ENCODE measurements around the gene EMILIN3. TPM values are rescaled to one million over a fixed set of nuclear protein-coding genes. Genes with fewer than 3 reads are reported as not detected.

EMILIN3 gene
- polyA plus RNA-seq, 1 of the 3 experiments (the other 2 are of a cell fraction) = 0.02 TPM

DNA sequence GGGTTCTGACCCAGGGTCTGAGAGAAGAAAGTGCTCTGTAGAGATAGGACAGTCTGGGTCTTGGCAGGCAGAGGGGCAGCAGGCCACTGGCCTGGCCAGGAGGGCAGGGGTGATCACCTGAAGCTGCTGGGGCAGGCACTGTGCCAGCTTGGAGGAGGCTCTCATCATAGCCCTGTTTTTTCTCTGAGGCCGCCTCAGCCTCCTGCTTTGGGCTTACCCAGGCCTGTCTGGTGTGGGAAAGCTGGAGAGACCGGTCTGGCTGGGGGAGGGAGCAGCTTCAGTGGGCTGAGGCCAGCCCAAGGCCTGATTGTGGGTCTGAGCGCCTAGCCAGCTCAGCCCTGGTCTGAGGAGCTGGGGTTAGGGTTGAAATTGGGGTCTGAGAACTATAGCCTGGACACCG is 22.1 kb downstream of the EMILIN3 start:
- no peaks in the 10 kb centered on the region for H3F3A ChIP-seq (replicated peaks; ENCODE audit: insufficient read depth)
- no peak overlapping the region for H3K27ac ChIP-seq (ENCODE audit: low read depth in 2 of 2, low read length in 1 of 2)
- H4K20me1 ChIP-seq (ENCODE audit: insufficient read depth) = no peaks in the 10 kb centered on the region
- H3K4me3 ChIP-seq (ENCODE audit: low read depth in 2 of 2, low read length in 1 of 2) = no peak overlapping the region
- ChIA-PET POLR2A (no interaction called here), CTCF (interaction anchor here (1.3 to 1.6 kb wide), 4 partner anchors 21 to 376 kb away, joined by 3 to 5 read pairs (median 4); no protein-coding TSS in a partner anchor)
- no peak overlapping the region for H3K9ac ChIP-seq
- 100% methylated on average over 3 of the region's 4 CpGs for WGBS (ENCODE audit: low lambda C conversion rate)
- no peaks in the 10 kb centered on the region for H3K79me2 ChIP-seq (ENCODE audit: insufficient read depth)
- DNase-seq = peak; percentile 13
- H3K9me2 ChIP-seq = no peaks in the 10 kb centered on the region
- TF ChIP-seq EZH2phosphoT487 (IDR thresholded peaks at IDR 0.05; ENCODE audit: borderline replicate concordance, low read depth) (no peak), NRF1 (IDR thresholded peaks at IDR 0.05; ENCODE audit: low read depth, low read length) (no peak), MEF2A (IDR thresholded peaks at IDR 0.05; ENCODE audit: borderline replicate concordance, low read depth) (no peak), ELF1 (IDR thresholded peaks at IDR 0.05) (no peak), GATA2 (CRISPR knock-in tag; IDR thresholded peaks at IDR 0.05) (no peak), TAF1 (IDR thresholded peaks at IDR 0.05; ENCODE audit: borderline replicate concordance, low read depth, low read length) (no peak), RAD21 (IDR thresholded peaks at IDR 0.05; ENCODE audit: low read length) (no peak), JUND (IDR thresholded peaks at IDR 0.05) (no peak)
- TF ChIP-seq, protein P1, sequence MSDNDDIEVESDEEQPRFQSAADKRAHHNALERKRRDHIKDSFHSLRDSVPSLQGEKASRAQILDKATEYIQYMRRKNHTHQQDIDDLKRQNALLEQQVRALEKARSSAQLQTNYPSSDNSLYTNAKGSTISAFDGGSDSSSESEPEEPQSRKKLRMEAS (IDR thresholded peaks at IDR 0.05; ENCODE audit: low read depth) = no peak
- no peaks in the 10 kb centered on the region for H3K9me3 ChIP-seq
- H3K4me1 ChIP-seq (ENCODE audit: control insufficient read depth in 1 of 2, insufficient read depth in 2 of 2, low read depth in 1 of 2, low read length in 1 of 2) = peaks cover 0 to 5% of the 10 kb centered on the region in 2 experiments; a peak in 1 of 4 replicates
- H3K36me3 ChIP-seq (replicated peaks in 1 of 2; ENCODE audit: control insufficient read depth in 1 of 2, insufficient read depth in 2 of 2, low read length in 1 of 2) = no peaks in the 10 kb centered on the region
- no peaks in the 10 kb centered on the region for H3K27me3 ChIP-seq (ENCODE audit: insufficient read depth)
- H2AFZ ChIP-seq (ENCODE audit: low read depth) = no peak overlapping the region
- no peak overlapping the region for H3K4me2 ChIP-seq

DNA sequence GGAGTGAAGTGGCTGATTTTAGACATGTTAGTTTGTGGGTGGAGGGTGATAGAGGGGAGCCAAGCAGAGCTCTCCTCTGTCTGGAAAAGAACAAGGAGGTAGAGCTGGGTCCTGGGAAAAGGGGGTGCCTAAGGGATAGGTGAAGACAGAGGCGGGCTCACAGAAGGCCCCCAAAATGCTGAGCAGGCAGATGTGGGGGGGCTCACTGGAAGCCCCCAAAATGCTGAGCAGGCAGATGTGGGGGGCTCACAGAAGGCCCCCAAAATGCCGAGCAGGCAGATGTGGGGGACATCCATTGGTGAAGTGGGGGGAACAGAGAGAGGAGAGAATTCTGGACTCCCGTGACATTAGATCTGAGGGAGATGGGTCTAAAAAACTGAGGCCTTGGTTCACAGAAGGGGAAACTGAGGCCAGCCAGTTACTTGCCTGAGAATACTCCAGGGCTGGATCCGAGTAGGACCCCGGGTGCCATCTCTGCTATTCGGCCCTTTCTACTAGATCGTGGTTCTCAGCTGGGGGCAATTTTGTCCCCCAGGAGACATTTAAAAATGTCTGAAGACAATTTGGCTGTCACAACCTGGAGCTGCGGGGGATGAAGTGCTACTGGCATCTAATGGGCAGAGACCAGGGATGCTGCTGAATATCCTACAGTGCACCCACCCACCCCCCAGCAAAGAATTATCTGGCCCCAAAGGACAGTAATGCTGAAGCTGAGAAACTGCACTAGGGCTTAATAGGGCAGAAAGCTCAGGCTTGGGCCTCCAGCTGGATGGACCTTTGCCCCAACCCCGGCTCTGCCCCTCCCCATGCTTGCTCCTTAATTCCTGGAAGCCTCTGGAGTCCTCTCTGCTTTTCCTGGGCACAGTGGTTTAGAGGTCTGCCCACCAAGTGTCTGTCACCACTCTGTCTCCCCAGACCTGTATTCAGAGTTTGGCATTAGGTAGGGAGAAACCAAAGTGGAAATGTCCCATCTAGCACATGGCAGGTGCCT is 23.8 kb downstream of the EMILIN3 start:
- H3K4me2 ChIP-seq = no peak overlapping the region
- H3K9me2 ChIP-seq = no peaks in the 10 kb centered on the region
- H2AFZ ChIP-seq (ENCODE audit: low read depth) = no peak overlapping the region
- TF ChIP-seq, protein P2, sequence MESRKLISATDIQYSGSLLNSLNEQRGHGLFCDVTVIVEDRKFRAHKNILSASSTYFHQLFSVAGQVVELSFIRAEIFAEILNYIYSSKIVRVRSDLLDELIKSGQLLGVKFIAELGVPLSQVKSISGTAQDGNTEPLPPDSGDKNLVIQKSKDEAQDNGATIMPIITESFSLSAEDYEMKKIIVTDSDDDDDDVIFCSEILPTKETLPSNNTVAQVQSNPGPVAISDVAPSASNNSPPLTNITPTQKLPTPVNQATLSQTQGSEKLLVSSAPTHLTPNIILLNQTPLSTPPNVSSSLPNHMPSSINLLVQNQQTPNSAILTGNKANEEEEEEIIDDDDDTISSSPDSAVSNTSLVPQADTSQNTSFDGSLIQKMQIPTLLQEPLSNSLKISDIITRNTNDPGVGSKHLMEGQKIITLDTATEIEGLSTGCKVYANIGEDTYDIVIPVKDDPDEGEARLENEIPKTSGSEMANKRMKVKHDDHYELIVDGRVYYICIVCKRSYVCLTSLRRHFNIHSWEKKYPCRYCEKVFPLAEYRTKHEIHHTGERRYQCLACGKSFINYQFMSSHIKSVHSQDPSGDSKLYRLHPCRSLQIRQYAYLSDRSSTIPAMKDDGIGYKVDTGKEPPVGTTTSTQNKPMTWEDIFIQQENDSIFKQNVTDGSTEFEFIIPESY (IDR thresholded peaks at IDR 0.05; ENCODE audit: borderline replicate concordance, low read depth) = no peak
- TF ChIP-seq, protein P3, sequence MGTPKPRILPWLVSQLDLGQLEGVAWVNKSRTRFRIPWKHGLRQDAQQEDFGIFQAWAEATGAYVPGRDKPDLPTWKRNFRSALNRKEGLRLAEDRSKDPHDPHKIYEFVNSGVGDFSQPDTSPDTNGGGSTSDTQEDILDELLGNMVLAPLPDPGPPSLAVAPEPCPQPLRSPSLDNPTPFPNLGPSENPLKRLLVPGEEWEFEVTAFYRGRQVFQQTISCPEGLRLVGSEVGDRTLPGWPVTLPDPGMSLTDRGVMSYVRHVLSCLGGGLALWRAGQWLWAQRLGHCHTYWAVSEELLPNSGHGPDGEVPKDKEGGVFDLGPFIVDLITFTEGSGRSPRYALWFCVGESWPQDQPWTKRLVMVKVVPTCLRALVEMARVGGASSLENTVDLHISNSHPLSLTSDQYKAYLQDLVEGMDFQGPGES (IDR thresholded peaks at IDR 0.05; ENCODE audit: low read depth, low read length) = no peak
- TF ChIP-seq, protein P4, sequence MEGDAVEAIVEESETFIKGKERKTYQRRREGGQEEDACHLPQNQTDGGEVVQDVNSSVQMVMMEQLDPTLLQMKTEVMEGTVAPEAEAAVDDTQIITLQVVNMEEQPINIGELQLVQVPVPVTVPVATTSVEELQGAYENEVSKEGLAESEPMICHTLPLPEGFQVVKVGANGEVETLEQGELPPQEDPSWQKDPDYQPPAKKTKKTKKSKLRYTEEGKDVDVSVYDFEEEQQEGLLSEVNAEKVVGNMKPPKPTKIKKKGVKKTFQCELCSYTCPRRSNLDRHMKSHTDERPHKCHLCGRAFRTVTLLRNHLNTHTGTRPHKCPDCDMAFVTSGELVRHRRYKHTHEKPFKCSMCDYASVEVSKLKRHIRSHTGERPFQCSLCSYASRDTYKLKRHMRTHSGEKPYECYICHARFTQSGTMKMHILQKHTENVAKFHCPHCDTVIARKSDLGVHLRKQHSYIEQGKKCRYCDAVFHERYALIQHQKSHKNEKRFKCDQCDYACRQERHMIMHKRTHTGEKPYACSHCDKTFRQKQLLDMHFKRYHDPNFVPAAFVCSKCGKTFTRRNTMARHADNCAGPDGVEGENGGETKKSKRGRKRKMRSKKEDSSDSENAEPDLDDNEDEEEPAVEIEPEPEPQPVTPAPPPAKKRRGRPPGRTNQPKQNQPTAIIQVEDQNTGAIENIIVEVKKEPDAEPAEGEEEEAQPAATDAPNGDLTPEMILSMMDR (IDR thresholded peaks at IDR 0.05) = no peak
- TF ChIP-seq YY1 (IDR thresholded peaks at IDR 0.05; ENCODE audit: low read depth) (no peak), RXRA (IDR thresholded peaks at IDR 0.05; ENCODE audit: borderline replicate concordance, low read depth) (no peak), EZH2phosphoT487 (IDR thresholded peaks at IDR 0.05; ENCODE audit: borderline replicate concordance, low read depth) (no peak)
- TF ChIP-seq, protein P5, sequence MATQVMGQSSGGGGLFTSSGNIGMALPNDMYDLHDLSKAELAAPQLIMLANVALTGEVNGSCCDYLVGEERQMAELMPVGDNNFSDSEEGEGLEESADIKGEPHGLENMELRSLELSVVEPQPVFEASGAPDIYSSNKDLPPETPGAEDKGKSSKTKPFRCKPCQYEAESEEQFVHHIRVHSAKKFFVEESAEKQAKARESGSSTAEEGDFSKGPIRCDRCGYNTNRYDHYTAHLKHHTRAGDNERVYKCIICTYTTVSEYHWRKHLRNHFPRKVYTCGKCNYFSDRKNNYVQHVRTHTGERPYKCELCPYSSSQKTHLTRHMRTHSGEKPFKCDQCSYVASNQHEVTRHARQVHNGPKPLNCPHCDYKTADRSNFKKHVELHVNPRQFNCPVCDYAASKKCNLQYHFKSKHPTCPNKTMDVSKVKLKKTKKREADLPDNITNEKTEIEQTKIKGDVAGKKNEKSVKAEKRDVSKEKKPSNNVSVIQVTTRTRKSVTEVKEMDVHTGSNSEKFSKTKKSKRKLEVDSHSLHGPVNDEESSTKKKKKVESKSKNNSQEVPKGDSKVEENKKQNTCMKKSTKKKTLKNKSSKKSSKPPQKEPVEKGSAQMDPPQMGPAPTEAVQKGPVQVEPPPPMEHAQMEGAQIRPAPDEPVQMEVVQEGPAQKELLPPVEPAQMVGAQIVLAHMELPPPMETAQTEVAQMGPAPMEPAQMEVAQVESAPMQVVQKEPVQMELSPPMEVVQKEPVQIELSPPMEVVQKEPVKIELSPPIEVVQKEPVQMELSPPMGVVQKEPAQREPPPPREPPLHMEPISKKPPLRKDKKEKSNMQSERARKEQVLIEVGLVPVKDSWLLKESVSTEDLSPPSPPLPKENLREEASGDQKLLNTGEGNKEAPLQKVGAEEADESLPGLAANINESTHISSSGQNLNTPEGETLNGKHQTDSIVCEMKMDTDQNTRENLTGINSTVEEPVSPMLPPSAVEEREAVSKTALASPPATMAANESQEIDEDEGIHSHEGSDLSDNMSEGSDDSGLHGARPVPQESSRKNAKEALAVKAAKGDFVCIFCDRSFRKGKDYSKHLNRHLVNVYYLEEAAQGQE (IDR thresholded peaks at IDR 0.05; ENCODE audit: low read depth, low read length) = no peak
- no peaks in the 10 kb centered on the region for H3K79me2 ChIP-seq (ENCODE audit: insufficient read depth)
- H3K27ac ChIP-seq (ENCODE audit: low read depth in 2 of 2, low read length in 1 of 2) = no peak overlapping the region
- no peaks in the 10 kb centered on the region for H4K20me1 ChIP-seq (ENCODE audit: insufficient read depth)
- peaks cover 0 to 5% of the 10 kb centered on the region in 2 experiments; a peak in 1 of 4 replicates for H3K4me1 ChIP-seq (ENCODE audit: control insufficient read depth in 1 of 2, insufficient read depth in 2 of 2, low read depth in 1 of 2, low read length in 1 of 2)
- H3K4me3 ChIP-seq (ENCODE audit: low read depth in 2 of 2, low read length in 1 of 2) = no peak overlapping the region
- 84% methylated on average over 6 of the region's 9 CpGs for WGBS (ENCODE audit: low lambda C conversion rate)
- no peaks in the 10 kb centered on the region for H3F3A ChIP-seq (replicated peaks; ENCODE audit: insufficient read depth)
- no peak for DNase-seq
- H3K36me3 ChIP-seq (replicated peaks in 1 of 2; ENCODE audit: control insufficient read depth in 1 of 2, insufficient read depth in 2 of 2, low read length in 1 of 2) = no peaks in the 10 kb centered on the region
- no peaks in the 10 kb centered on the region for H3K9me3 ChIP-seq
- H3K27me3 ChIP-seq (ENCODE audit: insufficient read depth) = no peaks in the 10 kb centered on the region
- CTCF ChIA-PET = interaction anchor here (0.6 to 9.6 kb wide), 4 partner anchors 10 to 831 kb away, joined by 3 to 112 read pairs (median 8); no protein-coding TSS in a partner anchor
- POLR2A ChIA-PET = no interaction called here
- H3K9ac ChIP-seq = no peak overlapping the region
